Cortex of kidney (tissue), 1 donor: ENCODE data around the gene UBE2Z.
"Not testable (repeated sequence)": the region's sequence is repeated elsewhere in the genome, so short reads cannot be mapped to it uniquely, and the experiment has no call there.

Experiments used
- DNase-seq: peaks from one replicate; lab custom pipeline; 2025; lab: John Stamatoyannopoulos, UW

Gene UBE2Z

GRCh38 chr17:48908047-48908843 is at the start of gene UBE2Z:
UBE2Z (plus strand) TSS chr17:48908407; CDS start chr17:48908504, 97 bp downstream.
- DNase-seq: no peak

- DNase-seq: no peak
Observed at GRCh38 chr17:48860034-48860433, 48.2 kb upstream of the UBE2Z start.

- DNase-seq: no peak
Observed at GRCh38 chr17:48860456-48860855, 47.8 kb upstream of the UBE2Z start.

- no peak for DNase-seq
Observed at GRCh38 chr17:48868916-48869500, 39.2 kb upstream of the UBE2Z start.

- DNase-seq: no peak
Observed at GRCh38 chr17:48869821-48870318, 38.3 kb upstream of the UBE2Z start.

GRCh38 chr17:48871035-48871550 is 37.1 kb upstream of the UBE2Z start:
- DNase-seq: no peak

- DNase-seq: no peak
Observed at GRCh38 chr17:48871551-48872351, 36.5 kb upstream of the UBE2Z start.

GRCh38 chr17:48872409-48872808 is 35.8 kb upstream of the UBE2Z start:
- DNase-seq: not testable (repeated sequence)

- DNase-seq: no peak
Observed at GRCh38 chr17:48873209-48873608, 35.0 kb upstream of the UBE2Z start.

GRCh38 chr17:48873696-48874443 is 34.3 kb upstream of the UBE2Z start:
- no peak for DNase-seq

- no peak for DNase-seq
Observed at GRCh38 chr17:48878920-48879898, 29.0 kb upstream of the UBE2Z start.

GRCh38 chr17:48882272-48882671 is 25.9 kb upstream of the UBE2Z start:
- DNase-seq: no peak

GRCh38 chr17:48883171-48883570 is 25.0 kb upstream of the UBE2Z start:
- DNase-seq: no peak

GRCh38 chr17:48890086-48890485 is 18.1 kb upstream of the UBE2Z start:
- no peak for DNase-seq

GRCh38 chr17:48892940-48893645 is 15.1 kb upstream of the UBE2Z start:
- DNase-seq: no peak

- no peak for DNase-seq
Observed at GRCh38 chr17:48893646-48894508, 14.3 kb upstream of the UBE2Z start.

GRCh38 chr17:48894886-48895285 is 13.3 kb upstream of the UBE2Z start:
- DNase-seq: no peak

- DNase-seq: no peak
Observed at GRCh38 chr17:48901241-48901640, 7.0 kb upstream of the UBE2Z start.

GRCh38 chr17:48903401-48903800 is 4.8 kb upstream of the UBE2Z start:
- no peak for DNase-seq
